GM18517 (cell line): ENCODE results near the gene LRRC7.

ENCODE experiments used
- ATAC-seq: cut with Tn5 transposase; IDR thresholded peaks from one replicate; pipeline ENCODE4 v1.9.1; 2021; ENCODE audit warnings: mild to moderate bottlenecking, moderate library complexity; ENCODE audit not compliant: unreplicated experiment

Gene LRRC7

GRCh38 chr1:70150444-70150843 is 582.7 kb downstream of the LRRC7 start:
- no peak for ATAC-seq

- no peak for ATAC-seq
Measured at GRCh38 chr1:70153739-70154138, 586.0 kb downstream of the LRRC7 start.

GRCh38 chr1:70156529-70157120 is 588.9 kb downstream of the LRRC7 start:
- no peak for ATAC-seq

- ATAC-seq, result no peak
Measured at GRCh38 chr1:70164350-70164749, 596.6 kb downstream of the LRRC7 start.

GRCh38 chr1:70168283-70168682 is 600.6 kb downstream of the LRRC7 start:
- no peak for ATAC-seq

- no peak for ATAC-seq
Measured at GRCh38 chr1:70169018-70169839, 601.5 kb downstream of the LRRC7 start.

- ATAC-seq, result no peak
Measured at GRCh38 chr1:70171512-70171911, 603.8 kb downstream of the LRRC7 start.
